GM23248 (cell line): Measurements from ENCODE around the gene IRF8. TPM values are rescaled to one million over a fixed set of nuclear protein-coding genes. Genes with fewer than 3 reads are reported as not detected.

Source experiments
- DNase-seq: peaks from one replicate; pipeline ENCODE4 v3.0.0-alpha.2; 2015
- H2AFZ ChIP-seq: fragments of 200-600 bp; sonication (generic); 2 replicates; pipeline ENCODE4 v1.6.1; 2016; ENCODE audit warnings: antibody characterized with exemption
- H3F3A ChIP-seq: fragments of 200-600 bp; sonication (generic); 2 replicates; pipeline ENCODE4 v1.6.1; 2016; ENCODE audit warnings: mild to moderate bottlenecking, antibody characterized with exemption, mixed run types; ENCODE audit not compliant: insufficient read depth
- H3K27ac ChIP-seq: fragments of 200-600 bp; sonication (generic); 2 replicates; pipeline ENCODE4 v1.5.1; 2016; ENCODE audit warnings: mild to moderate bottlenecking
- H3K27me3 ChIP-seq: fragments of 200-600 bp; sonication (generic); replicated peaks from 2 replicates; pipeline ENCODE4 v1.6.1; 2016; ENCODE audit warnings: mild to moderate bottlenecking; ENCODE audit not compliant: insufficient read depth
- H3K36me3 ChIP-seq: fragments of 200-600 bp; sonication (generic); 2 replicates; pipeline ENCODE4 v1.6.1; 2016; ENCODE audit warnings: low read depth, mild to moderate bottlenecking
- H3K4me1 ChIP-seq: fragments of 200-600 bp; sonication (generic); 2 replicates; pipeline ENCODE4 v1.6.1; 2016; ENCODE audit warnings: mild to moderate bottlenecking; ENCODE audit not compliant: insufficient read depth
- H3K4me2 ChIP-seq: fragments of 200-600 bp; sonication (generic); one replicate; pipeline ENCODE4 v1.6.1; 2016; ENCODE audit warnings: mild to moderate bottlenecking; ENCODE audit not compliant: unreplicated experiment
- H3K4me3 ChIP-seq: fragments of 200-600 bp; sonication (generic); 2 replicates; pipeline ENCODE4 v1.5.1; 2016; ENCODE audit warnings: mild to moderate bottlenecking
- H3K79me2 ChIP-seq: fragments of 200-600 bp; sonication (generic); 2 replicates; pipeline ENCODE4 v1.6.1; 2016; ENCODE audit warnings: mild to moderate bottlenecking; ENCODE audit not compliant: insufficient read depth
- H3K9ac ChIP-seq: fragments of 200-600 bp; sonication (generic); 2 replicates; pipeline ENCODE4 v1.6.1; 2016; ENCODE audit warnings: mild to moderate bottlenecking
- H3K9me2 ChIP-seq: fragments of 200-600 bp; sonication (generic); 2 replicates; pipeline ENCODE4 v1.6.1; 2016; ENCODE audit warnings: mixed run types, mild to moderate bottlenecking, moderate library complexity; ENCODE audit not compliant: insufficient read depth
- H3K9me3 ChIP-seq: fragments of 200-600 bp; sonication (generic); one replicate; pipeline ENCODE4 v1.6.1; 2017; ENCODE audit warnings: low read depth
- H4K20me1 ChIP-seq: fragments of 200-600 bp; sonication (generic); 2 replicates; pipeline ENCODE4 v1.6.0; 2016; ENCODE audit not compliant: insufficient read depth
- EZH2 ChIP-seq: fragments of 200-600 bp; sonication (generic); IDR thresholded peaks from 2 replicates; pipeline ENCODE4 v1.6.1; 2018; ENCODE audit warnings: antibody characterized with exemption, mild to moderate bottlenecking; ENCODE audit not compliant: insufficient read depth, poor library complexity, severe bottlenecking
- EZH2phosphoT487 ChIP-seq: fragments of 200-600 bp; sonication (generic); IDR thresholded peaks from 2 replicates; pipeline ENCODE4 v1.6.1; 2018; ENCODE audit warnings: antibody characterized with exemption, moderate library complexity, mild to moderate bottlenecking, low read depth; ENCODE audit not compliant: insufficient read depth
- WGBS, 2 experiments: methylation state at CpG; one replicate each; pipeline ENCODE4 v1.1.6; 2015 to 2017; ENCODE audit warnings: low lambda C conversion rate in 2 of 2, low coverage in 1 of 2; ENCODE audit errors: missing lambda C conversion rate in 2 of 2; 5-methylcytosine and 5-hydroxymethylcytosine counted together
- in situ Hi-C: fragments of 300-500 bp; cut with MboI; formaldehyde crosslinking; loops from 2 replicates; pipeline ENCODE4 v1.15.0; 2020
- polyA plus RNA-seq: library from polyadenylated mRNA; unstranded; fragments of >200 nt; fragmentation: Nextera tagmentation; extraction: Ambion mirVana; gene quantifications from 2 replicates; pipeline ENCODE4 v1.2.1, GENCODE V29; 2016
- total RNA-seq: library from RNA; depleted of rRNA; stranded (reverse); fragments of >200 nt; shearing (Covaris generic); gene quantifications from 2 replicates; pipeline ENCODE4 v1.2.3, GENCODE V29; 2014

IRF8 gene
- total and polyA plus RNA-seq, 2 experiments from 2014 or later, result 0.31 TPM; not detected in 1

- WGBS, 2 experiments, result 85 to 88% methylated on average over 17 of the region's 17 CpGs
- Histone ChIP-seq H4K20me1 (no peaks in the 10 kb centered on the region), H3K4me2 (no peak overlapping the region), H3K36me3 (no peaks in the 10 kb centered on the region), H3K9ac (no peak overlapping the region), H3K79me2 (no peaks in the 10 kb centered on the region), H3K9me2 (no peaks in the 10 kb centered on the region), H3K4me1 (no peaks in the 10 kb centered on the region), H3K27me3 (peaks cover 31% of the 10 kb centered on the region), H3K27ac (no peak overlapping the region), H3K9me3 (no peaks in the 10 kb centered on the region), H3F3A (no peaks in the 10 kb centered on the region), H3K4me3 (no peak overlapping the region), H2AFZ (no peak overlapping the region)
- no peak for DNase-seq
- TF ChIP-seq EZH2 (no peak), EZH2phosphoT487 (no peak)
- in situ Hi-C loops, result no loop called here
Measured at GRCh38 chr16:85914423-85914794, 15.4 kb downstream of the IRF8 start.

GRCh38 chr16:85915125-85915845, 16.3 kb downstream of the IRF8 start:
- H3K9me2 ChIP-seq, result no peaks in the 10 kb centered on the region
- no peaks in the 10 kb centered on the region for H3K9me3 ChIP-seq
- H3K4me3 ChIP-seq, result no peak overlapping the region
- H3K27ac ChIP-seq, result no peak overlapping the region
- H4K20me1 ChIP-seq, result no peaks in the 10 kb centered on the region
- H3K79me2 ChIP-seq, result no peaks in the 10 kb centered on the region
- no peaks in the 10 kb centered on the region for H3K4me1 ChIP-seq
- H3K27me3 ChIP-seq, result peaks cover 24% of the 10 kb centered on the region
- TF ChIP-seq EZH2phosphoT487, result no peak
- TF ChIP-seq EZH2, result no peak
- H3K4me2 ChIP-seq, result no peak overlapping the region
- no peak overlapping the region for H3K9ac ChIP-seq
- no peak overlapping the region for H2AFZ ChIP-seq
- H3F3A ChIP-seq, result no peaks in the 10 kb centered on the region
- WGBS, 2 experiments, result 81 to 82% methylated on average over 18 of the region's 20 CpGs
- no peaks in the 10 kb centered on the region for H3K36me3 ChIP-seq
- no peak for DNase-seq
- in situ Hi-C loops, result no loop called here

GRCh38 chr16:85916141-85916890, 17.4 kb downstream of the IRF8 start:
- Histone ChIP-seq H2AFZ (no peak overlapping the region), H4K20me1 (no peaks in the 10 kb centered on the region), H3K4me3 (no peak overlapping the region), H3K9ac (no peak overlapping the region), H3K36me3 (no peaks in the 10 kb centered on the region), H3K4me1 (no peaks in the 10 kb centered on the region), H3K27ac (no peak overlapping the region), H3K79me2 (no peaks in the 10 kb centered on the region), H3K9me2 (no peaks in the 10 kb centered on the region), H3K27me3 (peaks cover 22% of the 10 kb centered on the region), H3K9me3 (no peaks in the 10 kb centered on the region), H3F3A (no peaks in the 10 kb centered on the region), H3K4me2 (no peak overlapping the region)
- TF ChIP-seq EZH2 (no peak), EZH2phosphoT487 (no peak)
- in situ Hi-C loops, result no loop called here
- no peak for DNase-seq
- 72 to 74% methylated on average over 20 of the region's 20 CpGs for WGBS, 2 experiments

- H4K20me1 ChIP-seq, result no peaks in the 10 kb centered on the region
- H3K27ac ChIP-seq, result no peak overlapping the region
- H3K4me3 ChIP-seq, result no peak overlapping the region
- H3K79me2 ChIP-seq, result no peaks in the 10 kb centered on the region
- H3K9ac ChIP-seq, result no peak overlapping the region
- TF ChIP-seq EZH2phosphoT487, result no peak
- TF ChIP-seq EZH2, result no peak
- no peaks in the 10 kb centered on the region for H3K4me1 ChIP-seq
- no peak for DNase-seq
- no peaks in the 10 kb centered on the region for H3K9me3 ChIP-seq
- H3K27me3 ChIP-seq, result peaks cover 23% of the 10 kb centered on the region
- H3K9me2 ChIP-seq, result no peaks in the 10 kb centered on the region
- H3K4me2 ChIP-seq, result no peak overlapping the region
- no peak overlapping the region for H2AFZ ChIP-seq
- H3K36me3 ChIP-seq, result no peaks in the 10 kb centered on the region
- in situ Hi-C loops, result no loop called here
- no peaks in the 10 kb centered on the region for H3F3A ChIP-seq
- WGBS, 2 experiments, result 49 to 55% methylated on average over 6 of the region's 6 CpGs
Measured at GRCh38 chr16:85917012-85917411, 18.1 kb downstream of the IRF8 start.
